Parathyroid adenoma (tissue), 2 donors: ENCODE measurements around the gene TMA16.

ENCODE experiments used
- H2AFZ ChIP-seq: fragments of 300-600 bp; sonication (generic); one replicate; pipeline ENCODE4 v1.7.0; 2017; ENCODE audit warnings: antibody characterized with exemption, mild to moderate bottlenecking
- H3K27ac ChIP-seq: fragments of 300-600 bp; sonication (generic); one replicate; pipeline ENCODE4 v1.7.0; 2017
- H3K27me3 ChIP-seq: fragments of 300-600 bp; sonication (generic); one replicate; pipeline ENCODE4 v1.7.0; 2017; ENCODE audit warnings: low read length; ENCODE audit not compliant: control insufficient read depth, insufficient read depth
- H3K36me3 ChIP-seq: fragments of 300-600 bp; sonication (generic); one replicate; pipeline ENCODE4 v1.7.0; 2017; ENCODE audit warnings: low read length; ENCODE audit not compliant: control insufficient read depth, insufficient read depth
- H3K4me1 ChIP-seq: fragments of 300-600 bp; sonication (generic); one replicate; pipeline ENCODE4 v1.7.0; 2017; ENCODE audit warnings: control low read depth
- H3K4me2 ChIP-seq: fragments of 300-600 bp; sonication (generic); one replicate; pipeline ENCODE4 v1.7.0; 2017; ENCODE audit warnings: low read length
- H3K4me3 ChIP-seq: fragments of 300-600 bp; sonication (generic); one replicate; pipeline ENCODE4 v1.7.0; 2017; ENCODE audit warnings: low read depth, low read length
- H3K79me2 ChIP-seq: fragments of 300-600 bp; sonication (generic); one replicate; pipeline ENCODE4 v1.7.0; 2017; ENCODE audit warnings: control low read depth
- H3K9ac ChIP-seq: fragments of 300-600 bp; sonication (generic); one replicate; pipeline ENCODE4 v1.7.0; 2017; ENCODE audit warnings: mild to moderate bottlenecking
- H3K9me3 ChIP-seq: fragments of 300-600 bp; sonication (generic); one replicate; pipeline ENCODE4 v1.7.0; 2017; ENCODE audit warnings: low read length; ENCODE audit not compliant: control insufficient read depth
- TF ChIP-seq, protein P1 (sequence below): fragments of 300-600 bp; sonication (generic); IDR thresholded peaks from one replicate; pipeline ENCODE4 v1.7.0; 2017; ENCODE audit warnings: antibody characterized with exemption, mild to moderate bottlenecking
- donor health status: primary hyperparathyroidism.

Gene TMA16

DNA sequence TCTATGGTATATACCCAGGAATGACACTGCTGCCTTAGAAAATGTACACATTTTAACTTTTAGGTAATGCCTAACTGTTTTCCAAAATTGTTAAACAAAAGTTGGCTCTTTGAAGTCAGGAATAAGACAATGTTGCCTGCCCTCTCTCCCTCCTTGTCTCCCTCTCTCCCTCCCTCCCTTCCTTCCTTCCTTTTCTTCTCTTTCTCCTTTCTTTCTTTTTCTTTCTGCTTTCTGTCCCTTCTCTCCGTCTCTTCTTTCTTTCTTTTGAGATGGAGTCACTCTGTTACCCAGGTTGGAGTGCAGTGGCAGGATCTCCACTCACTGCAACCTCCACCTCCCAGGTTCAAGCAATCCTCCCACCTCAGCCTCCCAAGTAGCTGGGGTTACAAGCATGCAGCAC, 4.6 kb upstream of the TMA16 start:
- no peak overlapping the region for H3K9ac ChIP-seq
- TF ChIP-seq, protein P1, sequence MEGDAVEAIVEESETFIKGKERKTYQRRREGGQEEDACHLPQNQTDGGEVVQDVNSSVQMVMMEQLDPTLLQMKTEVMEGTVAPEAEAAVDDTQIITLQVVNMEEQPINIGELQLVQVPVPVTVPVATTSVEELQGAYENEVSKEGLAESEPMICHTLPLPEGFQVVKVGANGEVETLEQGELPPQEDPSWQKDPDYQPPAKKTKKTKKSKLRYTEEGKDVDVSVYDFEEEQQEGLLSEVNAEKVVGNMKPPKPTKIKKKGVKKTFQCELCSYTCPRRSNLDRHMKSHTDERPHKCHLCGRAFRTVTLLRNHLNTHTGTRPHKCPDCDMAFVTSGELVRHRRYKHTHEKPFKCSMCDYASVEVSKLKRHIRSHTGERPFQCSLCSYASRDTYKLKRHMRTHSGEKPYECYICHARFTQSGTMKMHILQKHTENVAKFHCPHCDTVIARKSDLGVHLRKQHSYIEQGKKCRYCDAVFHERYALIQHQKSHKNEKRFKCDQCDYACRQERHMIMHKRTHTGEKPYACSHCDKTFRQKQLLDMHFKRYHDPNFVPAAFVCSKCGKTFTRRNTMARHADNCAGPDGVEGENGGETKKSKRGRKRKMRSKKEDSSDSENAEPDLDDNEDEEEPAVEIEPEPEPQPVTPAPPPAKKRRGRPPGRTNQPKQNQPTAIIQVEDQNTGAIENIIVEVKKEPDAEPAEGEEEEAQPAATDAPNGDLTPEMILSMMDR = no peak
- H3K79me2 ChIP-seq = no peaks in the 10 kb centered on the region

DNA sequence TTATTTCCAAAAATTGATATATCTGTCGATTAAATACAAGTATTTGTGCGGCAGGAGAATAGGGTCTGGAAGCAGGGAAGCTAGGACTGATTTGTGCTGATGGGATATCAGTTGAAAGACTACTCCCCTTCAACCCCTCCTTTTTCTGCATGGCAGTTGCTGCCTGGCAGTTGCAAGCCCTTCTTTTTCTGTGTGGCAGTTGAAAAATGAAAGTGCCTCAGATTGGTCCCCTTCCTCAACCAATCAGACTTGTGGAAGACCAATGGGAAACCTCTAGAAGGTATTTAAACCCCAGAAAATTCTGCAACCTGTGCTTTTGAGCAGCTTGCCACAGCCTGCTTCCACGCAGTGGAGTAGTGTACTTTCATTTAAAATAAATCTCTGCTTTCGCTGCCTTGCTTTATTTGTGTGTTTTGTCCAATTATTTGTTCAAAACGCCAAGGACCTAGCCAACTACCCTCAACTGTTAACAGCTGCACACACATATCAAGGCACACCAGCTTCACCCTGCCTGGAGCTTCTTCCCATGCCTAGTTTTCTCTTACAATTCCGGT, 1.5 kb upstream of the TMA16 start:
- H3K79me2 ChIP-seq = no peaks in the 10 kb centered on the region
- H3K27ac ChIP-seq = no peak overlapping the region
- H3K9ac ChIP-seq = no peak overlapping the region
- H3K27me3 ChIP-seq = no peaks in the 10 kb centered on the region
- peak overlapping the region; percentile 98 for H2AFZ ChIP-seq
- H3K36me3 ChIP-seq = no peaks in the 10 kb centered on the region
- H3K4me1 ChIP-seq = no peaks in the 10 kb centered on the region
- H3K4me3 ChIP-seq = no peak overlapping the region
- TF ChIP-seq, protein P1 = no peak
- no peak overlapping the region for H3K4me2 ChIP-seq
- no peaks in the 10 kb centered on the region for H3K9me3 ChIP-seq

More for the DNA sequence above, 4.6 kb upstream of the TMA16 start:
- Histone ChIP-seq H3K4me2 (no peak overlapping the region), H3K9me3 (no peaks in the 10 kb centered on the region), H2AFZ (no peak overlapping the region), H3K27me3 (no peaks in the 10 kb centered on the region), H3K4me3 (no peak overlapping the region), H3K4me1 (no peaks in the 10 kb centered on the region), H3K36me3 (no peaks in the 10 kb centered on the region), H3K27ac (no peak overlapping the region)

DNA sequence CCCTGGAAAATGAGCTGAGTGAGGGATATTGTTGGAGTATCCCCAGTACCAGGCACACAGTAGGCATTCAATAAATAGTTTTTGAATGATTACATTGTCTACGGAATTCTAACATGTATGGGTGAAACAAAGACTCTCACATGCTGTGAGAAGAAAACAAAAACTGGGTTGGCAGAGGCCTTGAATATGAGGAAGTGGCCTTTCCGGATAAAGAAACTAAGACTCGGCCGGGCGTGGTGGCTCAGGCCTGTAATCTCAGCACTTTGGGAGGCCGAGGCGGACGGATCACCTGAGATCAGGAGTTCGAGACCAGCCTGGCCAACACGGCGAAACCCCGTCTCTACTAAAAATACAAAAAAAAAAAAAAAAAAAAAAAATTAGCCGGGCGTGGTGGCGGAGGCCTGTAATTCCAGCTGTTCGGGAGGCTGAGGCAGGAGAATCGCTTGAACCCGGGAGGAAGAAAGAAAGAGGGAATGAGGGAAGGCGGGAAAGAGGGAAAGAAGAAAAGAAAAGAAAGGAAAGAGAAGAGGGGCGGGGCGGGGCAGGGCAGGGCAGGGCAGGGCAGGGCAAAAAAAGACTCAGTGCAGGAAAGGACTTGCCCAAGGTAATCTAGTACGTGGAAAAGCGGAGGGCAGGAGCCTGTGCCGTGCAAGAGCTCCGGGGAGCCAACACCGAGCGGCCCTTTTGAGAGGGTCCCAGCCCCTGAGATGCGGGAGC, 689 bp upstream of the TMA16 start:
- no peaks in the 10 kb centered on the region for H3K79me2 ChIP-seq
- TF ChIP-seq, protein P1 = no peak
- peak overlapping the region; percentile 37 for H3K9ac ChIP-seq
- no peaks in the 10 kb centered on the region for H3K9me3 ChIP-seq
- H2AFZ ChIP-seq = peak overlapping the region; percentile 98
- peak overlapping the region; percentile 81 for H3K4me3 ChIP-seq
- peak overlapping the region; percentile 74 for H3K27ac ChIP-seq
- H3K4me2 ChIP-seq = peak overlapping the region; percentile 82
- H3K27me3 ChIP-seq = no peaks in the 10 kb centered on the region
- H3K36me3 ChIP-seq = no peaks in the 10 kb centered on the region
- no peaks in the 10 kb centered on the region for H3K4me1 ChIP-seq

DNA sequence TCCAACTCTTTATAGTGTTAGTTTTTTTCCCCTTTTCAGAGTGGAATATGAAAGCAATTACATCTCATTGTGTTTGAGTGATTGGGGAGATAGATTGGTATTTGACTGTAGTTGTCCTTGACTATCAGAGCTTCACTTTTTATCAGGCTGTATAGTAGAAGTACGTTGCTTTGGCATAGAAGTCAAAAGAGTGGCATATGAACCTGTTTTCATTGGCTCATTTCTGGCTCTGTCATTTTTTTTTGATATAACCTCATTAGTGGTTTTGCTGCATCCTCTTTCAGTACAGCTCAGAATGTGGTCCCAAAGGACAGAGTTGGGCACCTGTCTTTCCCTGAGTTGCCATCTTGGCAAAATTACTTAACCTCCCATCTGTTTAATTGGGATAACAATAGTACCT, 1.4 kb downstream of the TMA16 start:
- TF ChIP-seq, protein P1 = no peak
- Histone ChIP-seq H3K4me1 (no peaks in the 10 kb centered on the region), H3K4me2 (peak overlapping the region; percentile 82), H3K27ac (no peak overlapping the region), H2AFZ (no peak overlapping the region), H3K9ac (no peak overlapping the region), H3K27me3 (no peaks in the 10 kb centered on the region), H3K79me2 (no peaks in the 10 kb centered on the region), H3K4me3 (peak overlapping the region; percentile 81), H3K36me3 (no peaks in the 10 kb centered on the region), H3K9me3 (no peaks in the 10 kb centered on the region)

GRCh38 chr4:163500586-163500985, 6.1 kb downstream of the TMA16 start:
- no peak overlapping the region for H2AFZ ChIP-seq
- H3K79me2 ChIP-seq = no peaks in the 10 kb centered on the region
- no peak overlapping the region for H3K9ac ChIP-seq
- no peaks in the 10 kb centered on the region for H3K4me1 ChIP-seq
- no peak overlapping the region for H3K4me2 ChIP-seq
- H3K4me3 ChIP-seq = no peak overlapping the region
- no peaks in the 10 kb centered on the region for H3K27me3 ChIP-seq
- H3K36me3 ChIP-seq = no peaks in the 10 kb centered on the region
- H3K27ac ChIP-seq = no peak overlapping the region
- TF ChIP-seq, protein P1 = no peak
- H3K9me3 ChIP-seq = no peaks in the 10 kb centered on the region
